Choroid plexus epithelial cell (primary cell): ENCODE measurements around the gene CIAPIN1.
A peak's percentile ranks its signal among the peaks of the same experiment; 100 is the strongest.

Source experiments
- DNase-seq: peaks from one replicate; pipeline ENCODE4 v3.0.0-alpha.2; 2010; ENCODE audit warnings: low read depth
- H3K4me3 ChIP-seq: 2 replicates; pipeline ENCODE4 v1.5.1; 2011; ENCODE audit warnings: low read depth, mild to moderate bottlenecking, control low read depth, low read length, moderate library complexity
- CTCF ChIP-seq: conservative IDR thresholded peaks from 2 replicates; pipeline ENCODE4 v1.5.1; 2011; ENCODE audit warnings: low read depth, mild to moderate bottlenecking, control low read depth, inconsistent platforms, low read length, moderate library complexity

CIAPIN1 gene

GRCh38 chr16:57424583-57424982 is 22.6 kb downstream of the CIAPIN1 start:
- DNase-seq: no peak
- no peak overlapping the region for H3K4me3 ChIP-seq
- no peak for TF ChIP-seq CTCF

- no peak overlapping the region for H3K4me3 ChIP-seq
- DNase-seq: no peak
- TF ChIP-seq CTCF: no peak
Observed at GRCh38 chr16:57423152-57423551, 24.0 kb downstream of the CIAPIN1 start.

- no peak overlapping the region for H3K4me3 ChIP-seq
- peak; percentile 92 for TF ChIP-seq CTCF
- DNase-seq: peak; percentile 82
Observed at GRCh38 chr16:57422026-57422944, 24.9 kb downstream of the CIAPIN1 start.

GRCh38 chr16:57419506-57419905 is 27.7 kb downstream of the CIAPIN1 start:
- no peak overlapping the region for H3K4me3 ChIP-seq
- TF ChIP-seq CTCF: no peak
- DNase-seq: no peak

- TF ChIP-seq CTCF: no peak
Observed at GRCh38 chr16:57416084-57416483, 31.1 kb downstream of the CIAPIN1 start.

GRCh38 chr16:57413733-57414132 is 33.5 kb downstream of the CIAPIN1 start:
- no peak for DNase-seq
- TF ChIP-seq CTCF: no peak
- H3K4me3 ChIP-seq: no peak overlapping the region

More at GRCh38 chr16:57416084-57416483, 31.1 kb downstream of the CIAPIN1 start:
- H3K4me3 ChIP-seq: no peak overlapping the region
- DNase-seq: no peak

- no peak for DNase-seq
- no peak overlapping the region for H3K4me3 ChIP-seq
- TF ChIP-seq CTCF: no peak
Observed at GRCh38 chr16:57413301-57413730, 33.9 kb downstream of the CIAPIN1 start.
